Caco-2 (cell line): Measurements from ENCODE around the gene ZNF841. TPM values are rescaled to one million over a fixed set of nuclear protein-coding genes. Genes with fewer than 3 reads are reported as not detected.

Experiments used
- Bru-seq: library from RNA; stranded (reverse); fragments of 400-500 nt; gene quantifications from one replicate; lab custom pipeline; 2021; lab: Mats Ljungman, UMichigan
- BruChase-seq, 2 experiments: library from RNA; stranded (reverse); fragments of 400-500 nt; gene quantifications; one replicate each; lab custom pipeline; 2021; lab: Mats Ljungman, UMichigan
- BruUV-seq: library from RNA; stranded (reverse); fragments of 400-500 nt; replicated peaks from 2 replicates; lab custom pipeline; 2021; lab: Mats Ljungman, UMichigan
- CTCF ChIA-PET: fragments of 300-600 bp; sonication (Branson Sonifier 250); formaldehyde crosslinking; loops from one replicate; lab custom pipeline; 2022; ENCODE audit warnings: antibody characterized with exemption; lab: Charles Lee
- POLR2A ChIA-PET: fragments of 300-600 bp; sonication (Branson Sonifier 250); formaldehyde crosslinking; loops from one replicate; lab custom pipeline; 2022; ENCODE audit warnings: antibody characterized with exemption; lab: Charles Lee
- DNase-seq, 2 experiments: peaks; one replicate each; pipeline versions ENCODE4 v3.0.0 to v3.0.0-alpha.2; 2020 to 2022
- H3K27me3 ChIP-seq: replicated peaks from 2 replicates; pipeline ENCODE4 v1.6.0; 2011; ENCODE audit warnings: low read length; ENCODE audit not compliant: control insufficient read depth, insufficient read depth
- H3K36me3 ChIP-seq: 2 replicates; pipeline ENCODE4 v1.5.1; 2011; ENCODE audit warnings: low read length; ENCODE audit not compliant: control insufficient read depth, insufficient read depth
- H3K4me1 ChIP-seq: fragments of 250-450 bp; sonication (Bioruptor Pico); 2 replicates; pipeline ENCODE4 v1.5.1; 2020; ENCODE audit warnings: mild to moderate bottlenecking
- H3K4me3 ChIP-seq: 2 replicates; pipeline ENCODE4 v1.5.1; 2011; ENCODE audit warnings: low read depth, mild to moderate bottlenecking, control low read depth, low read length
- H3K9me3 ChIP-seq: fragments of 250-450 bp; sonication (Bioruptor Pico); 2 replicates; pipeline ENCODE4 v1.5.1; 2020; ENCODE audit warnings: mild to moderate bottlenecking, moderate library complexity
- H3K27ac Mint-ChIP-seq: one replicate; pipeline ENCODE4 v1.8.0; 2022; ENCODE audit warnings: mixed read lengths; ENCODE audit not compliant: unreplicated experiment
- H3K27me3 Mint-ChIP-seq: one replicate; pipeline ENCODE4 v1.8.0; 2022; ENCODE audit warnings: mixed read lengths; ENCODE audit not compliant: insufficient read depth, unreplicated experiment
- H3K36me3 Mint-ChIP-seq: one replicate; pipeline ENCODE4 v1.8.0; 2022; ENCODE audit warnings: mild to moderate bottlenecking, mixed read lengths; ENCODE audit not compliant: insufficient read depth, unreplicated experiment
- H3K4me1 Mint-ChIP-seq: one replicate; pipeline ENCODE4 v1.8.0; 2022; ENCODE audit warnings: low read depth, mixed read lengths; ENCODE audit not compliant: unreplicated experiment
- H3K4me3 Mint-ChIP-seq: one replicate; pipeline ENCODE4 v1.8.0; 2022; ENCODE audit warnings: mild to moderate bottlenecking, moderate library complexity, mixed read lengths; ENCODE audit not compliant: unreplicated experiment
- H3K9me3 Mint-ChIP-seq: one replicate; pipeline ENCODE4 v1.8.0; 2022; ENCODE audit warnings: mixed read lengths; ENCODE audit not compliant: unreplicated experiment
- intact Hi-C: fragments of 100-400 bp; cut with micrococcal nuclease; formaldehyde crosslinking; loops from one replicate; pipeline ENCODE4 v1.10.0; 2022; ENCODE audit not compliant: unreplicated experiment
- long read RNA-seq: library from polyadenylated mRNA; stranded (forward); transcript quantifications from one replicate; pipeline ENCODE4 v2.0.0, GENCODE V29; 2022
- total RNA-seq: library from RNA; stranded (reverse); gene quantifications from 2 replicates; pipeline ENCODE4 v1.2.3, GENCODE V29; 2022
- TF ChIP-seq, protein P1 (sequence below), 2 experiments: fragments of 200-600 bp in 1 of 2; IDR thresholded peaks; 1 replicate in 1 of 2; 2 replicates in 1 of 2; pipeline versions ENCODE4 v1.5.1 to v1.8.0; 2011 to 2022; ENCODE audit warnings: antibody characterized with exemption in 1 of 2, control low read depth in 1 of 2, inconsistent platforms in 1 of 2, low read depth in 1 of 2, low read length in 1 of 2, mild to moderate bottlenecking in 1 of 2, moderate library complexity in 1 of 2; ENCODE audit not compliant: insufficient read depth in 1 of 2, severe bottlenecking in 1 of 2, unreplicated experiment in 1 of 2

The ZNF841 gene
- 14.9 and 16.7 TPM in 2 replicates for total RNA-seq
- Bru-seq, nascent RNA, result percentile 81 among the genes with signal in this experiment
- percentile 79 among the genes with signal in this experiment for BruChase-seq, experiment 1, labeled RNA remaining after a 2-hour chase
- BruChase-seq, experiment 2, labeled RNA remaining after a 6-hour chase, result percentile 76 among the genes with signal in this experiment
- long read RNA-seq, partial matches to known transcripts, result 0 of 6 reads
- long read RNA-seq, other reads (novel, unspliced or antisense), result 6 of 6 reads

DNA sequence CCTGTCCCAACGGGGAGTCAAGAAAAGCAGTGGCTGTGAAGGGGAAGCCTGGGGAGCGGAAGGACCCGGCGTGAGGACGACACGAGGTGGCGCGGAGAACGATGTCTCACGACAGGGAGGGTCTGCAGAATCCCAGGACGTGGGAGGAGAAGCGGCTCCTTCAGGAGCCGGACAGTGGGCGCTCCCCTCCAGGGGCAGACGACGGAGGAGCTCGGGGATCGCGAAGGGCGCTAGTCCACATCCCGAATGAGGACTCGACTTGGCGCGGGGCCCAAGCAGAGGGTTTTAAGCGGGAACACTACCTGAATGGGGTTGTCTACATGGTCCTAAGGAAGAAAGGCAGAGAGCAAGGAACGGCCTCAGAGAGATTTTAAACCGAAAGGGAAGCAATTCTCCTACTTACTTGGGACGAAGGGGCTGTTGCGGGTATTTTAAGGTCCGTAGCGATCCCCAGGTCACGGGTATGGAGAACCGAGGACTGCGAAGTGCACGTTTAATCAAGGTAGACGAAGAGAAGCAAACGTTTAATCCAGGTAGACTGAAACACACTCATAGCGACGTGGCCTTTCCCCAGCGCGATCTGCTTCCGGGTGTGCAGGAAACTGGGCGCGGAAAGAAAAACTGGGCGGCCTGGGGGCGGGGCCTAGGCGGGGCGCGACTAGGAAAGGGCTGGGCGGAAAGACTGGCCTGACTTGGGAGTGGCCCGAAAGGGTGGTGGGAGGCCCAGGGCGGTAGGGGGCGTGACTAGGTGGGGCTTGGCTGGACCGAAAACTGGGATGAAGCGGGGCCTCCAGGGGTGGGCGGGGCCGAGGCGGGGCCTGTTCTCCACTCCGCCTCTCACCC, at the start of gene ZNF841:
Gene ZNF841 (minus strand): TSS at position 594 of the 843 bp plus-strand sequence. CDS start 10,964 bp downstream, outside the sequence.
- peaks cover 58% of the 10 kb centered on the region for H3K9me3 Mint-ChIP-seq
- peak within 1 kb of the TSS; percentile 92 for H3K27ac Mint-ChIP-seq
- H3K4me1 ChIP-seq, result no peaks in the 10 kb centered on the region
- TF ChIP-seq, protein P1, sequence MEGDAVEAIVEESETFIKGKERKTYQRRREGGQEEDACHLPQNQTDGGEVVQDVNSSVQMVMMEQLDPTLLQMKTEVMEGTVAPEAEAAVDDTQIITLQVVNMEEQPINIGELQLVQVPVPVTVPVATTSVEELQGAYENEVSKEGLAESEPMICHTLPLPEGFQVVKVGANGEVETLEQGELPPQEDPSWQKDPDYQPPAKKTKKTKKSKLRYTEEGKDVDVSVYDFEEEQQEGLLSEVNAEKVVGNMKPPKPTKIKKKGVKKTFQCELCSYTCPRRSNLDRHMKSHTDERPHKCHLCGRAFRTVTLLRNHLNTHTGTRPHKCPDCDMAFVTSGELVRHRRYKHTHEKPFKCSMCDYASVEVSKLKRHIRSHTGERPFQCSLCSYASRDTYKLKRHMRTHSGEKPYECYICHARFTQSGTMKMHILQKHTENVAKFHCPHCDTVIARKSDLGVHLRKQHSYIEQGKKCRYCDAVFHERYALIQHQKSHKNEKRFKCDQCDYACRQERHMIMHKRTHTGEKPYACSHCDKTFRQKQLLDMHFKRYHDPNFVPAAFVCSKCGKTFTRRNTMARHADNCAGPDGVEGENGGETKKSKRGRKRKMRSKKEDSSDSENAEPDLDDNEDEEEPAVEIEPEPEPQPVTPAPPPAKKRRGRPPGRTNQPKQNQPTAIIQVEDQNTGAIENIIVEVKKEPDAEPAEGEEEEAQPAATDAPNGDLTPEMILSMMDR (IDR thresholded peaks at IDR 0.05; ENCODE audit: insufficient read depth in 1 of 2, low read depth in 1 of 2, low read length in 1 of 2, severe bottlenecking in 1 of 2, unreplicated experiment in 1 of 2), result no peak
- peaks cover 2% of the 10 kb centered on the region for H3K36me3 ChIP-seq
- peaks cover 16% of the 10 kb centered on the region for H3K4me1 Mint-ChIP-seq
- no peaks in the 10 kb centered on the region for H3K27me3 ChIP-seq
- DNase-seq, result peak; percentile 96
- H3K9me3 ChIP-seq, result peaks cover 47% of the 10 kb centered on the region
- H3K36me3 Mint-ChIP-seq, result peaks cover 53% of the 10 kb centered on the region
- H3K4me3 ChIP-seq, result peak within 1 kb of the TSS; percentile 97
- CTCF ChIA-PET, result no interaction called here
- intact Hi-C loops, result loop anchor here (2.0 kb wide), 1 partner anchor 43 kb away; the partner anchor contains the start of gene ZNF616
- peak within 1 kb of the TSS; percentile 92 for H3K4me3 Mint-ChIP-seq
- POLR2A ChIA-PET, result interaction anchor here (0.6 kb wide), 1 partner anchor 95 kb away, joined by 3 read pairs; no protein-coding TSS in a partner anchor
- H3K27me3 Mint-ChIP-seq, result no peaks in the 10 kb centered on the region
- TSS peak; percentile 77 for BruUV-seq

DNA sequence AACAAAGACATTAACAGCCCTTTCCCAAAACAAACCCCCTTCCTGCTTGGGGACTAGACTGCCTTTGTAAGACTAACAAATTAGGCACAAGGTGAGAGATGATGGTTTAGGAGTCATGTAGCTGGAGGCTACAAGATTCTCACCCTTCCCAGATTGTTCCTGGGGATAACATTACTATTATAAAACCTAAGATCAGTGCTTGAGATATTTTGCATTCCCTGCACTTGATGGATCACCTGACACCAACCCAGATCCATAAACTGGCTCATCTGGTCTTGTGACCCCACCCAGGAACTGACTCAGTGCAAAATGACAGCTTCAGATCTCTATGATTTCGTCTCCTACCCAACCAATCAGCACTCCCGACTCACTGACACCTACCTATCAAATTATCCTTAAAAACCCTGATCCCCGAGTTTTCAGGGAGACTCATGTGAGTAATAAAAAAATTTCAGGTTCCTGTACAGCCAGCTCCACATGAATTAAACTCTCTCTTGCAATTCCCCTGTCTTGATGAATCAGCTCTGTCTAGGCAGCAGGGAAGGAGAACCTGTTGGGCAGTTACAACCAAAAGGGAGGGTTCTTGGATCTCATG, 46.5 kb upstream of the ZNF841 start:
- POLR2A ChIA-PET, result no interaction called here

More for the DNA sequence above, 46.5 kb upstream of the ZNF841 start:
- CTCF ChIA-PET, result no interaction called here
- intact Hi-C loops, result no loop called here
- BruUV-seq, result no TSS peak
- H3K36me3 Mint-ChIP-seq, result peaks cover 10% of the 10 kb centered on the region
- Histone ChIP-seq H3K4me1 (no peaks in the 10 kb centered on the region), H3K9me3 (peaks cover 17% of the 10 kb centered on the region), H3K36me3 (no peaks in the 10 kb centered on the region), H3K27me3 (no peaks in the 10 kb centered on the region), H3K4me3 (no peak overlapping the region)
- H3K27me3 Mint-ChIP-seq, result no peaks in the 10 kb centered on the region
- no peak for DNase-seq
- H3K4me1 Mint-ChIP-seq, result peaks cover 10% of the 10 kb centered on the region
- no peak overlapping the region for H3K4me3 Mint-ChIP-seq
- peak overlapping the region; percentile 55 for H3K27ac Mint-ChIP-seq
- peaks cover 20% of the 10 kb centered on the region for H3K9me3 Mint-ChIP-seq
- TF ChIP-seq, protein P1 (IDR thresholded peaks at IDR 0.05; ENCODE audit: insufficient read depth in 1 of 2, low read depth in 1 of 2, low read length in 1 of 2, severe bottlenecking in 1 of 2, unreplicated experiment in 1 of 2), result no peak
